Measurements from ENCODE around the gene PRRC2B.

DNA sequence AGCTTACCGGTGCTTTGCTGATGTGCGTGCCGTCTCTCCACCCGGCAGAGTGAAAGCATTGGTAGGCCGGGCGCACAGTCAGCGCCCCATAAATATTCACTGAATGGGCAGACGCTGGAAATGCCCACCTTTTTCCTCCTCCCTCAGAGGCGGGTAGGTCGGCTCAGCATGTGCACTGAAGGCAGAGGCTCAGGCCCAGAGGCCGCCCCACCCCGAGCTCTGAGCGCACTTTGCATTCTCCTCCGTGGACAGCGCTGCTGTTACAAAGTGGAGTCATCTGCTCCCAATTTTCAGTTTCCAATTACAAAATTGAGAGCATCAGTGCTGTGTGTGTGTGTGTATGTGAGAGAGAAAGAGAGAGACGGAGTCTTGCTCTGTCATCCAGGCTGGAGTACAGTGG is 126.6 kb downstream of the PRRC2B start:
- TF ChIP-seq, protein P1, sequence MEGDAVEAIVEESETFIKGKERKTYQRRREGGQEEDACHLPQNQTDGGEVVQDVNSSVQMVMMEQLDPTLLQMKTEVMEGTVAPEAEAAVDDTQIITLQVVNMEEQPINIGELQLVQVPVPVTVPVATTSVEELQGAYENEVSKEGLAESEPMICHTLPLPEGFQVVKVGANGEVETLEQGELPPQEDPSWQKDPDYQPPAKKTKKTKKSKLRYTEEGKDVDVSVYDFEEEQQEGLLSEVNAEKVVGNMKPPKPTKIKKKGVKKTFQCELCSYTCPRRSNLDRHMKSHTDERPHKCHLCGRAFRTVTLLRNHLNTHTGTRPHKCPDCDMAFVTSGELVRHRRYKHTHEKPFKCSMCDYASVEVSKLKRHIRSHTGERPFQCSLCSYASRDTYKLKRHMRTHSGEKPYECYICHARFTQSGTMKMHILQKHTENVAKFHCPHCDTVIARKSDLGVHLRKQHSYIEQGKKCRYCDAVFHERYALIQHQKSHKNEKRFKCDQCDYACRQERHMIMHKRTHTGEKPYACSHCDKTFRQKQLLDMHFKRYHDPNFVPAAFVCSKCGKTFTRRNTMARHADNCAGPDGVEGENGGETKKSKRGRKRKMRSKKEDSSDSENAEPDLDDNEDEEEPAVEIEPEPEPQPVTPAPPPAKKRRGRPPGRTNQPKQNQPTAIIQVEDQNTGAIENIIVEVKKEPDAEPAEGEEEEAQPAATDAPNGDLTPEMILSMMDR (IDR thresholded peaks at IDR 0.05 in 8 of 11, conservative IDR thresholded peaks at IDR 0.05 in 3 of 11), result no peak
- TF ChIP-seq POLR2AphosphoS5 (IDR thresholded peaks at IDR 0.05), result no peak

Data from spleen (tissue), 7 donors.